NT2/D1 (cell line): ENCODE data around the gene CARMIL1.

Experiments
- DNase-seq: peaks from one replicate; pipeline ENCODE4 v3.0.0-alpha.2; 2011; ENCODE audit warnings: low read depth, low spot score
- H3K27me3 ChIP-seq: 2 replicates; pipeline ENCODE4 v1.6.0; 2011; ENCODE audit warnings: mild to moderate bottlenecking; ENCODE audit not compliant: insufficient read length, insufficient read depth
- H3K36me3 ChIP-seq: 2 replicates; pipeline ENCODE4 v1.6.1; 2011; ENCODE audit warnings: mild to moderate bottlenecking, low read length, mixed read lengths; ENCODE audit not compliant: insufficient read depth, insufficient read length
- H3K4me1 ChIP-seq: 2 replicates; pipeline ENCODE4 v1.5.1; 2011; ENCODE audit not compliant: insufficient read depth, insufficient read length
- H3K4me3 ChIP-seq: 2 replicates; pipeline ENCODE4 v1.5.1; 2011; ENCODE audit warnings: low read depth; ENCODE audit not compliant: insufficient read length
- H3K9ac ChIP-seq: 2 replicates; pipeline ENCODE4 v1.6.0; 2011; ENCODE audit warnings: low read depth; ENCODE audit not compliant: insufficient read length
- H3K9me3 ChIP-seq: 2 replicates; pipeline ENCODE4 v1.5.1; 2011; ENCODE audit warnings: mild to moderate bottlenecking, low read length; ENCODE audit not compliant: insufficient read depth
- SUZ12 ChIP-seq: IDR thresholded peaks from 2 replicates; pipeline ENCODE4 v1.6.1; 2011; ENCODE audit not compliant: insufficient read length, insufficient read depth; ENCODE audit errors: extremely low read depth
- YY1 ChIP-seq: IDR thresholded peaks from 2 replicates; pipeline ENCODE4 v1.6.1; 2011; ENCODE audit not compliant: insufficient read length, insufficient read depth
- ZNF274 ChIP-seq: IDR thresholded peaks from 2 replicates; pipeline ENCODE4 v1.6.1; 2011; ENCODE audit warnings: mild to moderate bottlenecking, low read depth, low read length

Gene CARMIL1

DNA sequence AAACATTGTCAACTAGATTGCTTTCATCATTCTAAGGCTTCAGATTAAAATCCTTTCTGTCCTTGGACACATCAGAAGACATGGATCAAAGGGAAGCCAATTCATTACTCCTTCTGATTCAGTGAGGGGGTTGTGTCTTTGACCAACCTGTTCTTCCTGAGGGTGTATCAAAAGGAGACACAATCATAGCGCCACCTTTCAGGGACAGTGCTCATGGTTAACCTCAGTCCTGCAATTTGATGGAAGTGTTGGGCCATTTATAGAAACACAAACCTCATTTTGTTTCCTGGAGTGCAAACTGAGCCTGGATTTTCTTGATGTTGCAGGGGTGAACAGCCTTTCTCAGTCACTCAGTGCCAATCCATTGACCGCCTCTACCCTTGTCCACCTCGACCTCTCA, 209.0 kb downstream of the CARMIL1 start:
- no peak for TF ChIP-seq YY1
- no peak for TF ChIP-seq ZNF274
- no peak for TF ChIP-seq SUZ12
- Histone ChIP-seq H3K9ac (no peak overlapping the region), H3K9me3 (no peaks in the 10 kb centered on the region), H3K27me3 (no peaks in the 10 kb centered on the region), H3K36me3 (no peaks in the 10 kb centered on the region), H3K4me1 (no peaks in the 10 kb centered on the region), H3K4me3 (no peak overlapping the region)
- DNase-seq, result no peak

DNA sequence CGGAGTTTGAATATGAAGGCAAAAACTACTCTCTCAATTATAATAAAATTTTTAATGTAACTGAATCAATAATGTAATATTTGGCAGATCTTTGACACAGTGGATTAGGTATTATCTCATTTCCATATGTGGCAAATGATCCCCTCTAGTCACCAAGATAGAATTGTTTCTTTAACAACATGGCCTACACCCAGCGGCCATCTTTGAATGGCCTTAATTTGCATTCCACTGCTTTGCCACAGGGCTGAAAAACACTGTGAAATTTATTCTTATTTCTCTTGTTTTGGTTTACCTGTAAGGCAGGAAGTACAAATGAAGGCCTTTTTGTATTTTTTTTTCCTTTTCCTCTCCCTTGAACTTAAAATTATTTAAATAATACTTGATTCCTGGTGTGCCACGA, 210.2 kb downstream of the CARMIL1 start:
- no peak for DNase-seq
- Histone ChIP-seq H3K4me3 (no peak overlapping the region), H3K36me3 (no peaks in the 10 kb centered on the region), H3K4me1 (no peaks in the 10 kb centered on the region), H3K27me3 (no peaks in the 10 kb centered on the region), H3K9me3 (no peaks in the 10 kb centered on the region), H3K9ac (no peak overlapping the region)
- TF ChIP-seq YY1, result no peak
- no peak for TF ChIP-seq ZNF274
- TF ChIP-seq SUZ12, result no peak

GRCh38 chr6:25490018-25490801, 211.0 kb downstream of the CARMIL1 start:
- H3K4me3 ChIP-seq, result no peak overlapping the region
- peak; percentile 70 for DNase-seq
- no peak for TF ChIP-seq SUZ12
- no peaks in the 10 kb centered on the region for H3K36me3 ChIP-seq
- H3K9me3 ChIP-seq, result no peaks in the 10 kb centered on the region
- H3K27me3 ChIP-seq, result no peaks in the 10 kb centered on the region
- no peaks in the 10 kb centered on the region for H3K4me1 ChIP-seq
- H3K9ac ChIP-seq, result no peak overlapping the region

DNA sequence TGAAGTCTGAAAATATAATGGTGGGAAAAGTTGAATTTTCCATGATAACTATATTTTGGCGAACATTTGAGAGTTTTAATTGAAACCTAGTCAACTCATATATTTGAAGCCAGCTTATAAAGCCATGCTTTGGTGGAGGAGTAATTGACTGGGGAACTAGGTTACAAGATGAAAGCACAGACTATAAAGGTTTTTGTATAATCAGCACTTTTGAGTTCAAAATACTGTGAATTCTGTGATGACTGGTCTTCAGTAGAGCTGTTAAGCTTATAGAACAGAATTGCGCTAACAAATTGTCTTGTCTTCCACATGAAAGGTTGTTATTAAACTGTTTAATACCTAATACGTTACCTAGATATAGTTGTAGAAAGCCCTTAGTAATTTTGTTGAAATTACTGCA, 213.8 kb downstream of the CARMIL1 start:
- no peak for DNase-seq
- H3K9me3 ChIP-seq, result no peaks in the 10 kb centered on the region
- TF ChIP-seq ZNF274, result no peak
- TF ChIP-seq SUZ12, result no peak
- no peak for TF ChIP-seq YY1

DNA sequence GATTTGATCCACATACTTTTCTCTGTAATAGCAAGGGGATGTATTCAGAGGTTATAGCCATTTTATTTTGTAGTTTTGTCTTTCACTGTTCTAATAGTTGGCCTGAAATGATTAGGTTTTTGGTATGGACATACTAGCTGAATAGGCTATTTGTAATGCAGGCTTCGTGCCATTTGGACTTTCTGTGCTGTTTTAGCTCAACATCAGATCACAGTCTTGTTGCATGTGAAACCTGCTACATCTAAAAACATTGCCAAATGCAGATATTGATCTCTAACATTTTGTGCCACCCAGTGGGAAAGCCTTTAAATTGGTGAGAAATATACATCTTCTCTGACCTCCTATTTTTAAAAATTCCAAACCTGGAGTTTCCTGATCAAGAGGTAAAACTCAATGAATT, 215.3 kb downstream of the CARMIL1 start:
- H3K36me3 ChIP-seq, result no peaks in the 10 kb centered on the region
- DNase-seq, result no peak

More for the DNA sequence above, 213.8 kb downstream of the CARMIL1 start:
- no peaks in the 10 kb centered on the region for H3K4me1 ChIP-seq
- H3K4me3 ChIP-seq, result no peak overlapping the region
- no peak overlapping the region for H3K9ac ChIP-seq
- H3K27me3 ChIP-seq, result no peaks in the 10 kb centered on the region
- no peaks in the 10 kb centered on the region for H3K36me3 ChIP-seq

GRCh38 chr6:25497383-25498040, 218.3 kb downstream of the CARMIL1 start:
- H3K4me3 ChIP-seq, result no peak overlapping the region
- H3K4me1 ChIP-seq, result no peaks in the 10 kb centered on the region
- DNase-seq, result no peak
- H3K9me3 ChIP-seq, result no peaks in the 10 kb centered on the region
- H3K36me3 ChIP-seq, result no peaks in the 10 kb centered on the region
- TF ChIP-seq ZNF274 (no peak), YY1 (no peak)
- no peak overlapping the region for H3K9ac ChIP-seq
- H3K27me3 ChIP-seq, result no peaks in the 10 kb centered on the region

More for the DNA sequence above, 215.3 kb downstream of the CARMIL1 start:
- Histone ChIP-seq H3K9me3 (no peaks in the 10 kb centered on the region), H3K27me3 (no peaks in the 10 kb centered on the region), H3K9ac (no peak overlapping the region), H3K4me3 (no peak overlapping the region), H3K4me1 (no peaks in the 10 kb centered on the region)
- no peak for TF ChIP-seq ZNF274
- TF ChIP-seq YY1, result no peak
- TF ChIP-seq SUZ12, result no peak

- DNase-seq, result no peak
- Histone ChIP-seq H3K4me3 (no peak overlapping the region), H3K9me3 (no peaks in the 10 kb centered on the region), H3K27me3 (no peaks in the 10 kb centered on the region), H3K36me3 (no peaks in the 10 kb centered on the region), H3K4me1 (no peaks in the 10 kb centered on the region), H3K9ac (no peak overlapping the region)
- TF ChIP-seq YY1 (no peak), ZNF274 (no peak), SUZ12 (no peak)
Measured at GRCh38 chr6:25498505-25498904, 219.3 kb downstream of the CARMIL1 start.
